ENCODE measurements around the gene HSDL1.

HSDL1 gene

GRCh38 chr16:84144859-84145639, at the start of gene HSDL1, which contains the start of gene DNAAF1:
HSDL1 (minus strand) TSS chr16:84145177; CDS start chr16:84131321, 13,856 bp downstream.
DNAAF1 (plus strand) TSS chr16:84145308; CDS start chr16:84145441, 133 bp downstream.
- DNase-seq = peak; percentile 72

GRCh38 chr16:84194018-84194417, 49.0 kb upstream of the HSDL1 start:
- DNase-seq = no peak

GRCh38 chr16:84193480-84193879, 48.5 kb upstream of the HSDL1 start:
- DNase-seq = no peak

- no peak for DNase-seq
These were observed 46.5 kb upstream of the HSDL1 start for GRCh38 chr16:84191466-84191865.

GRCh38 chr16:84190731-84191388, 45.9 kb upstream of the HSDL1 start, which contains the start of gene ADAD2:
ADAD2 (plus strand) TSS chr16:84191157; CDS start chr16:84191231, 74 bp downstream.
- DNase-seq = no peak

GRCh38 chr16:84186685-84187437, 41.9 kb upstream of the HSDL1 start, which contains the start of gene TAF1C:
TAF1C (minus strand) TSS chr16:84187057; CDS start chr16:84184988, 2,069 bp downstream.
- peak; percentile 79 for DNase-seq

GRCh38 chr16:84184775-84185174, 39.8 kb upstream of the HSDL1 start:
- DNase-seq = no peak

GRCh38 chr16:84183911-84184591, 39.1 kb upstream of the HSDL1 start:
- DNase-seq = no peak

- no peak for DNase-seq
These were observed 38.5 kb upstream of the HSDL1 start for GRCh38 chr16:84183572-84183875.

GRCh38 chr16:84182680-84183571, 37.9 kb upstream of the HSDL1 start:
- DNase-seq = no peak

GRCh38 chr16:84182104-84182503, 37.1 kb upstream of the HSDL1 start:
- no peak for DNase-seq

- DNase-seq = no peak
These were observed 36.4 kb upstream of the HSDL1 start for GRCh38 chr16:84181144-84181915.

- DNase-seq = no peak
These were observed 35.7 kb upstream of the HSDL1 start for GRCh38 chr16:84180519-84181140.

- DNase-seq = no peak
These were observed 34.8 kb upstream of the HSDL1 start for GRCh38 chr16:84179612-84180320.

GRCh38 chr16:84178892-84179611, 34.1 kb upstream of the HSDL1 start:
- DNase-seq = no peak

GRCh38 chr16:84178146-84178765, 33.3 kb upstream of the HSDL1 start:
- DNase-seq = no peak

- DNase-seq = peak; percentile 39
These were observed 32.7 kb upstream of the HSDL1 start for GRCh38 chr16:84177741-84178073.

GRCh38 chr16:84176192-84177053, 31.4 kb upstream of the HSDL1 start:
- DNase-seq = no peak
